Renal cortical epithelial cell (primary cell): ENCODE results near the gene PRKAG2. TPM values are rescaled to one million over a fixed set of nuclear protein-coding genes. Genes with fewer than 3 reads are reported as not detected.
"Not testable (repeated sequence)": the region's sequence is repeated elsewhere in the genome, so short reads cannot be mapped to it uniquely, and the experiment has no call there.

Experiments used
- DNase-seq: peaks from one replicate; pipeline ENCODE4 v3.0.0-alpha.2; 2011; ENCODE audit warnings: low read depth
- total RNA-seq: library from RNA; depleted of rRNA; stranded (reverse); fragments of >200 nt; gene quantifications from 2 replicates; pipeline ENCODE4 v1.2.3, GENCODE V29; 2014

Gene PRKAG2
- total RNA-seq, 1 donor from 2014 or later = 45.0 TPM

DNA sequence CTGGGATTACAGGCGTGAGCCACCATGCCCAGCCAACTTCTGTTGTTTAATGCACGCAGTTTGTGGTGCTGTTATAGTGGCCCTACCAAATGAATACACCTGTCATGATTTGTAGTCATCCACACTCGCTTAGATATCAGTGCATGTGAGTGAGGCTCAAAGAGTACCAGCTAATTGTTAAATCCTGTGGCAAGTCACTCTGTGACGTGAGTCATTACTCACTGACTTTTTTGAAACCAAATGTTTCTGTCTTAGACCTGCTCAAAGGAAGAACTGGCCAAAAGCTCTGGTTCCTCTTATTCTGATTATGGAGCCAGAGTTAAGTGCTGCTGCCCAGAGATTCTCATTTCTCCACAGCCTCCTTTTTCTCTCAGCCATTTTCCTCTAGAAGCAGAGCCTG, 109.4 kb downstream of the PRKAG2 start:
- no peak for DNase-seq

DNA sequence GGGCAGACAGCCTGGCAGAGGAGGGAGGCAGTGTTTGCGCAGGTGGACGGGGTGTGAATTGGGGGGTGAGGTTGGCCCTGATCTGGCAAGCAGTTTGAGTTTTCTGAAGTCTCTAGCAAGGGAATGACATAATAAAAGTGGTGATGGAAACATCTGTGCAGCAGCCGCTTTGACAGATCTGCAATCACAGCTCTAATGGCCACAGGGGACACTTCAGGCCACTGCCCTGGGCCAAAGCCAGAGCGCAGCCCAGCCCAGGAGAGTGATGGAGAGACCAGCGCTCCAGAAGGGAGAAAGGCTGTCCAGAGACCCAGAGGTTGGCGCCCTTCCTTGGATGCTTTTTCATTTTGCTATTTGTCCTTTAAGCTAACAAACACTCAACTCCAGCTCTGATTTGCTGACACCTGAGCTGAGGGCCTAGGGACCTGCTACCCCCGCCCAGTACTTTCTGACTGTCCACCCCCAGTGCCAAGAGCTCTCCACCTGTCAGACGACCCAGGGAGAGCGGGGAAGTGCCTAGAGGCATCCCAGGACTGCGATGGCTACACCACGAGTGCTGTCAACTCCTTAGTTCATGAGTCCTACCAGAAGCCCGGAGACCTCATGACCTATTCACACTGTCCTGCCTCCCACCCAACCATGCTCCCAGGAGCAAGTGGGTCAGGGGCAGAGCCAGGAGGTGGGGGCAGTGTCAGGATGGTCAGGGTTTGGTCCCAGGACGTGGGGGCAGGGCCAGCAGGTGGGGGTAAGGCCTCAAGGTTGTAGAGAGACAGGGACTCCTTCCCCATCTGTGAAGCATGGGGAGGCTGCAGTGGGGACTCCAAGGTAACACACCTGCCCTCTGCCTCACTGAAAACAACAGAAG, 112.6 kb downstream of the PRKAG2 start:
- no peak for DNase-seq

DNA sequence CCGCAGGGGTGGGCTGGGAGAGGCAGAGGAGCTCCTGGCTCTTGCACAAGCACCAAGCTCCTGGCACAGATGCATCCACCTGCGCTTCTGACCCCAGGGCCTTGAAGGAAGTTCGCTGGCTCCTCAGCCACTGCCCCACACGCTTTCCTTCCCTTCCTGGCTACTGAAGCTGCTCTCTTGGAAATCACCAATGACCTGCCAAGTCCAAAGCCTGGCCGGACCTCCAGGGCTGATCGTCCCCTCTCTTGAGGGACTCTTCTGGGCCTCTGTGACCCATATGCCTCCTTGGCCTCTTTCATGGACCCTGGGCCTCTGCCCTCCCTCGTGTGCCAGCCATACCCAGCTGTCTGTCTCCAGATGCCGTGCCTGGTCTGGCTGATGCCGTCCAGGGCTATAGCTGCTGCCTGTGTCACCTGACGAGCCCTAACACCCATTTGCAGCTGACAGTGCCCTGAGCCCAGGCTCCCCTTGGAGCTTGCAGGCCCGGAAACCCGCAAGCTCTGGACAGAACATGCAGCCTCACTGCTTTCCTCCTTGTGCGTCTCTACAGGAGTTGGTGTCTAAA, 113.4 kb downstream of the PRKAG2 start:
- DNase-seq = no peak

DNA sequence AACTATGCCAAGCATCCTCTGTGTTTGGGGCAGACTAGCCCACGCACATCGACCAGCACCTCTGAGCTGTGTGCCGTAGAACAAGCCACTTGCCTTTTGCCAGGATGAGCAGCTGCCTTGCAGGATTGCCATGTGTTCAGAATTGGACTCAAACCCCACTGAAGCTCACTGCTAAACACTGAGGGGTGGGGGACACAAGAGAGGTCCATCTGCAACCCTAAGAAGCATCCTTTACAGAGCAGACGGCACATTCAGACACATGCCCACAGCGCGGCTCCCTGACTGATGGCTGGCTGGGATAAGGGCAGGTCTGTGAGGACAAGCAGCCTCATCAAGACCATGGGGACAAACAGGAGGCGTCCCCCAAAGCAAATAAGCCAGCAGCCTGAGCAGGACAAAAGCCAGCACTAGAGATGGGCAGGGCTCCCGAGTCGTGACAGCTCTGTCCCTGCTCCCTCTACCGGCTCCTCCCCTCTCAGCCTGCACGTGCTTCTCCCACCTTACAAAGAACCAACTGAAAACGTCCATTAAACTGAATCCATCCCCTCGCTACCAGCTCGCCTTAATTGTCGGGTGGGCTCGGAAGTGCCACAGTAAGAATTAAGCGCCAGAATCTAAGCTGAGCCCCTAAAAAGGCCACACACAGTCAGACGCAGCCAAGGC, 114.2 kb downstream of the PRKAG2 start:
- DNase-seq = no peak

DNA sequence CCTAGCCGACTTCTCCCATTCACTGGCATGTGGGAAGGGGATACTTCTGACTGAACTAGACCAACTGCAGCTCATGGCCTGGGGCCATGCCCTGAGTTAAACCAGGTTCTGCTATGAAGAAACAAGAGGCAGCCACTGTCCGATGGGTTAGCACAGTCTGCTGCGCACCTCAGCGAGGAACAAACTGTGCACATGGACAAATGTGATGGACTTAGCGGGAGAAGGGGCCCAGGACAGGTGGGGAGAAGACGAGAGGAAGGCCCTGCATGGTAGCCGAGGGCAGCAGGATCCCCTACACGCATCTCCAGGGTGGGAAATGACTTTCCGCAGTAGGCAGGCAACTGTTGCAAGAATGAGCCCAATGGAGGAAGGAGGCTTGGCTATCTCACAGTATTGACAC, 115.0 kb downstream of the PRKAG2 start:
- no peak for DNase-seq

DNA sequence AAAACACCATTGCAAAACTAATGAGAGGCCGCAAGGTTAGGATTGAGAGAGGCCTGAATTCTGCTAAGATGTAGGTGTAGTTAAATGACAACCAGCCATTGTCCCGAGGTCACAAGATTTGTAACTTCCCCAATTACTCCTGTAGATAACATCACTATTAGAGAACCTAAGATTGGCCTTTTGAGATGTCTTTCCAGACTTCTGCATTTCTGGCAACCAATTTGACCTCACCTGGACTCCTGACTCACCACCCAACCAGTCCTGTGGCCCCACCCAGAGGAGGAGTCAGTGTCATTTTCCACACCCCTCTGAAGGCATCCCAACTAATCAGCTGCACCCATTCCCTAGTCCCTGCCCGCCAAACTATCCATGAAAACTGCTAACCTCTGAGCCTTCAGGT, 115.7 kb downstream of the PRKAG2 start:
- DNase-seq = peak; percentile 27

DNA sequence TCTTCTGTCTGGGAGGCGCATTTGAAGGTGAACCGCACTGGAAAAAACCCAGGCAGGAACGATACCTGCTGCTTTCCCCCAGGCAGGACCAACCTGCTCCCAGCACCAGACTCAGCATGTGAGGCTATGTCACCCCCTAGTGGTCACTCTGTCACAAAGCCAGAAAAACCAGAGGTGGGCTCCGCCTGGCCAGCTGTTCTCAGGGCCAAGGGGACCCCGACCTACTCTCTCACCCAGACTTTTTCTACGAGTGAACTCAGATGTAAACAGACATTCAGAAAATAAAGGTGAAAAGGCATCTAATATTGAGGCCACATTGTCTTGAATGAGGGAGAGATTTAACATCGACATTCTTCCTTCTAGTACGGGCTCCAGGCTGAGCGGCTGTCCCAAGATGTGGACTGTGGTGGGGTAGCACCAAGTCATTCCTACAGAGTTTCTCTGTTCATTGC, 117.3 kb downstream of the PRKAG2 start:
- DNase-seq = peak; percentile 60

DNA sequence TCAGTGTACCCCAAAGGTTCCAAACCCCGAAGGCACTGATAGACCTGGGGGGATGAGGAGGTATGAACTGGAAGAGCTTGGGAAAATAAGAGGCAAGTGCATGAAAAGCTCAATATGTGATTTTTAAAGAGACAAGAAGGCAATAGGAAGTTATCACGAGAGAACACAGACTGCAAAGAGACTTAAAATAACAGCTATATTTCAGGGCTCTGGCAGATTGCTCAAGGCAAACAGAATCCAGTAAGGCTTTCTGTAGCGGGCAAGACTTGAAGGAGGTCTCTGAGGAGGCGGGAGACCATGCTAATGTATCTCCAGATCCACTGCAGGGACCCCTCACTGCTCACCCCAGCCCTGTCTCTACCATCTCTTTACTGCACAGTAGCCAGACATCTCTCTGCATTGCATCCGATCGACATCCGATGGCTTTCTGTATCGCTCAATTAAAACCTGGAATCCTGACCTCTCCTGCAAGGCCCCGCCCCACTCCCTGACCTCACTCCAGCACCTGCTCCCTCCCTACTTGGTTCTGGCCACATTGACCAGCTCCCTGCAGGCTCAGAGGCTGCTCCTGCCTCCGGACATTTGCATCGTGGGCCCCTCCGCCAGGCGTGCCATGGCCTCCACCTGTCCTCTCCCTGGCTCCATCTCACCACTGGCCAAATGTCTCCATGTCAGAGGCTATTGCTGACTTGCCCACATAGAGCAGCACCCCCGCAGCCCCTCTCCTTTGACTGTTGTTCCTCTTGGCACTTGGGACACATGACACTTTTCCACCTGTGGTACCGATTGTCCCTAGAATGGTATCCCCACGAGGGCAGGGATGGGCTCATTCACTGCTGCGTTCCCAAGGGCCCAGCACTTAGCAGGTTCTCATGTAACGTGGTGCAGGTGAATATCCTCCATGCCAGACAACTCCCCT, 118.0 kb downstream of the PRKAG2 start:
- no peak for DNase-seq

DNA sequence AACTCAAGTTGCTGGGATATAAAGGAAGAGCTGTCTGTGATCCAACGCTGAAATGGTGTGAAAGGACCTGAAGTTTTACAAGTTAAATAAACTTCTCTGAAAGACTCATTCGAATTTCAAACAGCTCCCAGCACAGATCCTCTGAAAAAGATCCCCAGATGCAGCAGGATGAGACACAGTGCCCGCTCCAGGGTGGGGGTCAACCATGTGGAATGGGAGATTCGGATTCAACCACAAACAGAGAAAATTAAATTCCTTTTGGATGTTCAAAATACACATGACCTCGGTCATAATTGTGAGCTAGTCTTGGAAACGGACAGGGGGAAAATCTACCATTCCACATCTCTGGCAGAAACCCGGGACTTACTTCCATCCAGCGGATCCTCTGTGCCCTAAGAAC, 119.6 kb downstream of the PRKAG2 start:
- DNase-seq = no peak

DNA sequence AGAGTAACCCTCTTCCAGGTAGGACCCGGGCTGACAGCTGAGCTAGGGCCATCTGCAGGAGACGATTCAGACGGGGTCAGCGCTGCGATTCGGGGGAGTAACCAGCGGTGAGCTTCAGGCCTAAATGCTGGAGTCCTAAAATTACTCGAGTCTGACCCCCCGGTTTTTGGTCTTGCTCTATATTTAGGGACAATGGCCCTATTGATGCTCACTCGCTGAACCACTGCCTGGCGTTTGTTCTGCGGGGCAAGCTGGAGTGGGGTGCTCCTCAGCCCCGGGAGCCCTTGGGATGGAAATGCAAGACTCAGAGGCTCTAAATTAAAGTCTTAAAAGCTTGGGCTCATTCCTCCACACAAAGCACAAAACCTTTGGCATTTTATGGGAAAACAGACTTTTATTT, 120.0 kb downstream of the PRKAG2 start:
- no peak for DNase-seq

DNA sequence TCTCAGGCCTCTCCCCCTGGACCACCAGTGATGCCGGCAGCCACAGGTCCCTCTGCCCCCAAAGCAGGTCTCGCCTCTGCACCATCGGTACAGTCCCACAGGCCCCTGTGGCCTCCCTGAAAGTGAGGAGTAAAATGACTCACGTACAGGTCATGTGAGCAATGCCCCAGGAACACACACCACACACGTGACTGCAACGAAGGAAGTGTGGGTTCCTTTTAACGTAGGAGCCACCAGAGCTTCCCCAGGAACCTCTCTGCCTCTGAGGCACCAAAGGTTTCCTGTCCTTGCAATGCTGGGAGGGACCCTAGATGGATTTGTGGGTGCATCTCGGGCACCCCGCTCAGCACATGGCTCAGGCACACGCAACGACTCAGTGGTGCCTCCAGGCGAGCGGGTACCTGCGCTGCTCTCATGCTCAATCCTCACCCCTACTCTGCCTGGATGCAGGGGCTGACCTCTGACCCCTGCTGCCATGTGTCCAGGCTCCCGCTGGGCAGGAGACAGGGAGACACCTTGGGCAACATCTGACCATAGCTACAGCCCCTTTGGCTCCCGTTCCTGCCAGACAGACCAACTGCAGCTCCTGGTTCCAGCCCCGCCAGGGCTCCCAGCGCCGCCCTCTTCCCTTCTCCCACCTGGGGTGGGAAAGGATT, 120.7 kb downstream of the PRKAG2 start:
- peak; percentile 66 for DNase-seq

DNA sequence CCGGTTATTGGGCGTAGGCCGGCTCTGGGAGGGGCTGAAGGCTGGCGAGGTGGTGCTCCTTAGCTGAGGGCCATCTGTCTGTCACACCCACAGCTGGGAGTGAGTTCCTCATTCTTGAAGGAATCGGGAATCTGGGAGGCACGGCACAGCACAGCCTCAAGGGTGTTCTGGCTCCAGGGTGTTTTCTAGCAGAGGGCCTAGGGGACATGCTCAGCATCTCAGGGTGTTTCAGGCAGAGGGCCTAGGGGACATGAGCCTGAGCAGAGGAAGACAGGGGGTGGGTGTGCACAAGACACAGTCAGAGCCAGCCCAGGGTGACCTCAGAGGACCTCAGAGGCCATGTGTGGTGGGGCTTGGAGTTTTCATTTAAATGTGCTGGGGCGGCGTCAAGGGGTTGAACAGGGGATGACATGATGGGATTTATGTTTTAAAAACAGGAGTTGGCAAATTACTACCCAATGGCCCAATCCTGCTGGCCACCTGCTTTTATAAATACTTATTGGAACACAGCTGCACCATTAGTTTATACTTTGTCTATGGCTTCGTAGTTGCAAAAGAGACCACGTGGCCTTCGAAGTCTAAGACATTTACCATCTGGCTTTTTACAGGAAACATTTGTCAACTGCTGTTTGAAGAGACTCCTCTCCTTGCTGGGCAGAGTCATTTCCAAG, 121.6 kb downstream of the PRKAG2 start:
- no peak for DNase-seq

DNA sequence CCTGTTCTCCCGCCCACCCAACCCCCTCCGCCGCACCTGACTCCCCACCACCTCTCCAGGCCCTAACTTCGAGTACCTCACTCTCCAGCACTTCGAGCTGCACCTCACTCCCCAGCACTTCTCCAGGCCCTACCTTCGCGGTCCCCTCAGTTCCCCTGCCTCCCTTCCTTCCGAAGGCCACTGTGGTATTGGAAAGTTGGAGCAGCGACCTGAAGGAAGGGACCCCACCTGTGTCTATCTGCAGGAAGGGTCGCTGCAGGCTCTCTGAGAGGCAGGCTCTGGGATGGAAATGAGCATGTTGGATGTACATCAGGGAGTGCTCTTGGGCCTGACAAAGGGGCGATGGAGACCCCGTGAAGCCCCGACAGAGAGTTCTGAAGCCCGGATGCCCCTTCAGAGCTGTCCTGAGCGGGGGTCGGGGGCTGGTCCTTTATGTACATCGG, 122.2 kb downstream of the PRKAG2 start:
- DNase-seq = no peak

DNA sequence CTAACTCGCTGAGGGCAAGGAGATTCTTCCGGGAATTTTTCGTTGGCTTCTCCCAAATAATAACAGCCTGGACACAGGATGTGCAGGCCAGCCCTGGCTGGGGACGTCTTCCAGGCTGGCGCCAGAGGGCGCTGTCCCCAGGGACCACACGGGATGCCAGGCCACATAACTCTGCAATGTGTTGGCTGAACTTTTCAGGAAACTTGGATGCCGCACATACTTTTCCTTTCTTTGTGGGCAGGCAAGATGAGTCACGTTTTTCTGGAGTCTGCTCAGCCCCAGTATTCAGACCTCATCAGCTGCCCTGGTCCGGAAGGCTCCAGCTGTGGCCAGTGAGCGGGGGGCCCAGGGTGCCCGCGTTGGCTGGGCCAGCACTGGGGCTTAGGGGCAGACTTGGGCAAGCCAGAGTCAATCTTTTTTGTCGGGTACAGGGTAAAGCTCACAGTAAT, 122.7 kb downstream of the PRKAG2 start:
- DNase-seq = peak; percentile 99

DNA sequence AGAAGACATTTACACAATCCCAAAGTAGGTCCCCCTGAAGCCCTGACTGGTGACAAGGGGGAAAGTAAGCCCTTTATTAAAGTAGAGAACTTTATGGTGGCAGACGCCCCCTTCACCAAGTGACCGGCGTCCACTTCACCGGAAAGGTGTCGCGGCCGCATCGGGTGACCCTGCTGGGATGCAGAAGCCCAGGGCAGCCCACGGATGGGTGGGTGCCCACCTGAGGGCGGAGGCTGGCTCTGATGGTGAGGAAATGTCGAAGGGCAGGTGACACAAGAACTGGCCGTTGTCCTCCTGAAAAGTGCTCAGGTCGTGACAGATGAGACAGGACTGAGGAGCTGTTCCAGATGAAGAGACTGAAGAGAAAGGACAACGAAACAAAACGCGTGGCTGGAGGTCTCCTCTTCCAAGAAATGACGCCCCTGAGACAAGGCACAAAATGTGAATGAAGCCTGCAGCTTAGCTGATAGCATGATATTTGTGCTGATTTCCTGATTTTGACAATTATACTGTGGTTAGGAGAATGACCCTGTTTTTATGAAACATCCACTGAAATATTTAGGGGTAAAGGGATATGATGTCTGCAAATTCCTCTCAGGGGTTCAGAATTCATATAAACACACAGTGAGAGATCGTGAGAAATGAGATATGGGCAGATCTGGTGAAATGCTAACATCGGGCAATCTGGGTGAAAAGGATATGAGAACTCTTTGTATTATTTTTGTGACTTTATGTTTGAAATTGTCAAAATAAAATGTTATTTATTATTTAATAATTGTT, 123.9 kb downstream of the PRKAG2 start:
- no peak for DNase-seq

DNA sequence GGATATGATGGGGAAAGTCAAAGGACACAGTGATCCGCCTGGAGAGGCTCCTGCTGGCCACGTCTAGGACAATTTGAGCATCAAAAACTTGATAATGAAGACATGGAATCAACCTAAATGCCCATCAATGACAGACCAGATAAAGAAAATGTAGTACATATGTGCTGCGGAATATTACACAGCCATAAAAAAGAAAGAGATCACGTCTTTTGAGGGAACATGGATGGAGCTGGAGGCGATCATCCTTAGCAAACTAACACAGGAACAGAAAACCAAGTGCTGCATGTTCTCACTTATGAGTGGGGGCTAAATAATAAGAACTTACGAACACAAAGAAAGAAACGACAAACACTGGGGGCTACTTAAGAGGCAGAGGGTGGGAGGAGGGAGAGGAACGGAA, 124.9 kb downstream of the PRKAG2 start:
- no peak for DNase-seq

DNA sequence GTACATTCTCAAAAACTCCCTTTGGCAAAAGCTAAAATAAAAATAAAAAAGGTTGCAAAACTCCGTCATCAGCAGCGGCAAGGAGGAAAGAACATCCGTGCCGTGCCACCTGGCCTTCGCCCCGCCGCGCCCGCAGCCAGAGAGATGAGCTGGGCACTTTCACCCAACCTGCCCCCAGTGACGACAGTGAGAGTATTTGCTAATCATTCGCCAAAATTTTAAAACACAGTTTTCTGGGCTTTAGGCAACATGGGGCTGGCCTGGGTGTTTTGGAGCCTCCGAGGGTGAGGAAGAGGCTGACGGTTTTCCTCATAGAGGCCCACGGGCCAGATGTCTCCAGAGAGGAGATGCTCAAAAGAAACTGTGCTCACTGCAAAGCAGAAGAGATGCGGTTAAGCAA, 128.2 kb downstream of the PRKAG2 start:
- no peak for DNase-seq

DNA sequence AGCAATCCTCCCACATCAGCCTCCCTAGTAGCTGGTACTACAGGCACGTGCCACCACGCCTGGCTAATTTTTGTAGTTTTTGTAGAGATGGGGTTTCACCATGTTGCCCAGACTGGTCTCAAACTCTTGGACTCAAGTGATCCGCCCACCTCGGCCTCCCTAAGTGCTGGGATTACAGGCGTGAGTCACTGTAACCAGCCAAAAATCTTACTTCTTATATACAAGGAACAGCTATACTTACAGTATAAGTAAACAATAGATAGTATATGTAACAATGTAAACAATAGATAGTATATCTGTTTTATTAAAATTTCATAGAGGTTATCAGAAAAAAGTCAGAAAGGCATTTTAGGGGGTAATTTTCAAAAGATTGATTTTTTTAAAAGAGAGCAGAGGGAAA, 128.9 kb downstream of the PRKAG2 start:
- DNase-seq = not testable (repeated sequence)

DNA sequence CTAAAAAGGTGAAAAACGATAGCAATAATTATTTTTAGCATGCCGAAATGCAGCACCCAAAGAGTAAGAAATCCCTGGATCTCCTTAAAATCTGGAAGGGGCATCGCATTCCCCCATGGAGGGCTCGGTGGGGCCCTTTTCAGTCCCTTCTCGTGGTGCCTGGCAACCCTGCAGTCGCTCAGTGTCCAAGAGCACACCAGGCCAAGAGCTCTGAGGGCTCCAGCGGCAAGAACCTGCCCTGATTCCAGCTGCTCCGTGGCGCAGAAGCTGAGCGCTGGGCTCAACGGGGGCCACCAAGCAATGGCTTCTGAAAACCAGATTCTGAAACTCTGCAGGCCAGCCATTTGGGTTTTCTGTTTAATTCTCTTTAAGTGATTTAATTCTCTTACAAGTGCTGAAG, 131.2 kb downstream of the PRKAG2 start:
- DNase-seq = no peak
